GM19043 (cell line): Measurements from ENCODE around the gene TAF11L2.
"Not testable (repeated sequence)": the region's sequence is repeated elsewhere in the genome, so short reads cannot be mapped to it uniquely, and the experiment has no call there.

Experiments used
- ATAC-seq: cut with Tn5 transposase; IDR thresholded peaks from one replicate; pipeline ENCODE4 v1.9.1; 2021; ENCODE audit warnings: low read depth; ENCODE audit not compliant: unreplicated experiment

Gene TAF11L2

DNA sequence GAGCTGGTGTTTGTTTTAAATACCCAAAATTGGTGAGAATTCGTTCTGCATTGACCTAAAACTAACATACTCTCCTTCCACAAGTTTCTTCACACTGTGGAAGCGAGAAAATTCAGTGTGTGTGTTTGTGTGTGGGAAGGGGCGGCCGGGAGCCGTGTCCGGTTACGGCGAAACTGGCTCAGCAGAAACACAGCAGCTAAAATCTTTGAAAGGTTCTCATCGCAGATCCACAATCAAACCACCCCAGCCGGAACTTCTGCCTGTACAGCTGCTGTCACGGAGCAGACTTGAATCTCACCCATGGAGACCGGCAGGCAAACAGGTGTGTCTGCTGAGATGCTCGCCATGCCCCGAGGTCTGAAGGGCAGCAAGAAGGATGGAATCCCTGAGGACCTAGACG lies 26.9 kb downstream of the TAF11L2 start, which contains the start of gene TAF11L5:
TSS of gene TAF11L5 (plus strand) at position 301 of the 400 bp plus-strand sequence.
- ATAC-seq: not testable (repeated sequence)

DNA sequence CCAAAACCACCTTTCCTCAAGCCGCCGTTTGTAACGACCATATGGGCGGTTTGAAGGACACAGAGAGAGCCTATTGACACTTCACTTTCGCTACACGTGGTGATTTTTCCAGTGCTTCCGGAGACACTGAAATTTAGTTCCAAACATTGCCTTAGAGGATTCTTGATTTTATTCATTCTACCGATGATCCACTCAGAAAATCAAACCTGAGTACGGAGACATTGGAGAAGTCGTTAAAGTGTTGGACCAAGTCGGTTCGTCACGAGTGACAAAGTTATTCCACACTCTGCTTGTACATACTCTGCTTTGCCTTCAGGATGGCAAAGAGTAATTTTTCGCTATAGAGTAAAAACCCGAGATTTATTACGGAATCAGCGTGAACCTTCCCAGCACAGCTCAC lies 28.5 kb downstream of the TAF11L2 start:
- not testable (repeated sequence) for ATAC-seq

DNA sequence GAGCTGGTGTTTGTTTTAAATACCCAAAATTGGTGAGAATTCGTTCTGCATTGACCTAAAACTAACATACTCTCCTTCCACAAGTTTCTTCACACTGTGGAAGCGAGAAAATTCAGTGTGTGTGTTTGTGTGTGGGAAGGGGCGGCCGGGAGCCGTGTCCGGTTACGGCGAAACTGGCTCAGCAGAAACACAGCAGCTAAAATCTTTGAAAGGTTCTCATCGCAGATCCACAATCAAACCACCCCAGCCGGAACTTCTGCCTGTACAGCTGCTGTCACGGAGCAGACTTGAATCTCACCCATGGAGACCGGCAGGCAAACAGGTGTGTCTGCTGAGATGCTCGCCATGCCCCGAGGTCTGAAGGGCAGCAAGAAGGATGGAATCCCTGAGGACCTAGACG lies 30.3 kb downstream of the TAF11L2 start, which contains the start of gene TAF11L6:
TSS of gene TAF11L6 (plus strand) at position 301 of the 400 bp plus-strand sequence.
- ATAC-seq: not testable (repeated sequence)
